B cell (primary cell): ENCODE measurements around the gene PCF11. TPM values are rescaled to one million over a fixed set of nuclear protein-coding genes. Genes with fewer than 3 reads are reported as not detected.
A peak's percentile ranks its signal among the peaks of the same experiment; 100 is the strongest.

Experiments used
- ATAC-seq: fragments of 200-7000 bp; cut with Tn5 transposase; one replicate; pipeline ENCODE4 v1.10.0; 2021; ENCODE audit warnings: low read depth, mild to moderate bottlenecking, moderate number of reproducible peaks, moderate library complexity
- CTCF ChIA-PET: fragments of 350-600 bp; sonication (Branson Sonifier 250); formaldehyde crosslinking; loops from one replicate; lab custom pipeline; 2021; ENCODE audit warnings: antibody characterized with exemption, inconsistent platforms; lab: Charles Lee
- POLR2A ChIA-PET: fragments of 350-600 bp; sonication (Branson Sonifier 250); formaldehyde crosslinking; loops from one replicate; lab custom pipeline; 2021; ENCODE audit warnings: antibody characterized with exemption; lab: Charles Lee
- DNase-seq: peaks from one replicate; pipeline ENCODE4 v3.0.0; 2013
- H2AFZ ChIP-seq: 2 replicates; pipeline ENCODE4 v1.6.1; 2012; ENCODE audit warnings: mild to moderate bottlenecking, low read depth, low read length; ENCODE audit not compliant: insufficient read depth, poor library complexity, severe bottlenecking
- H3K27ac ChIP-seq, 2 donors: 1 replicate in 1 of 2; 2 replicates in 1 of 2; pipeline ENCODE4 v1.5.1; 2012 to 2013; ENCODE audit warnings: low read length in 2 of 2, mild to moderate bottlenecking in 2 of 2, moderate library complexity in 1 of 2
- H3K27me3 ChIP-seq, 4 experiments: fragments of 200-600 bp in 1 of 4; sonication (generic) in 1 of 4; replicated peaks in 1 of 4; 1 replicate in 2 of 4; 2 replicates in 2 of 4; pipeline versions ENCODE4 v1.6.1 to v1.7.0; 2013 to 2016; ENCODE audit warnings: low read length in 3 of 4, mild to moderate bottlenecking in 2 of 4, mixed read lengths in 1 of 4, moderate library complexity in 1 of 4; ENCODE audit not compliant: insufficient read depth in 4 of 4, control insufficient read depth in 3 of 4; ENCODE audit errors: control extremely low read depth in 1 of 4
- H3K36me3 ChIP-seq, 2 experiments: replicated peaks in 1 of 2; 1 replicate in 1 of 2; 2 replicates in 1 of 2; pipeline versions ENCODE4 v1.6.1 to v1.7.1; 2013; ENCODE audit warnings: low read length in 1 of 2; ENCODE audit not compliant: insufficient read depth in 2 of 2, control insufficient read depth in 1 of 2; ENCODE audit errors: control extremely low read depth in 1 of 2, extremely low read depth in 1 of 2
- H3K4me1 ChIP-seq, 2 donors: fragments of 200-600 bp in 1 of 2; sonication (generic) in 1 of 2; 1 replicate in 1 of 2; 2 replicates in 1 of 2; pipeline versions ENCODE4 v1.5.1 to v1.6.1; 2013 to 2017; ENCODE audit warnings: low read length in 2 of 2; ENCODE audit not compliant: control insufficient read depth in 2 of 2, insufficient read depth in 2 of 2
- H3K4me2 ChIP-seq: replicated peaks from 2 replicates; pipeline ENCODE3; 2012; ENCODE audit warnings: mild to moderate bottlenecking, low read depth, low read length; ENCODE audit not compliant: poor library complexity, severe bottlenecking
- H3K4me3 ChIP-seq, 5 experiments: fragments of 200-600 bp in 1 of 5; sonication (generic) in 1 of 5; 1 replicate in 3 of 5; 2 replicates in 2 of 5; pipeline versions ENCODE4 v1.5.1 to v1.7.0; 2011 to 2016; ENCODE audit warnings: low read length in 4 of 5, mild to moderate bottlenecking in 4 of 5, low read depth in 2 of 5, control low read depth in 1 of 5, moderate library complexity in 1 of 5; ENCODE audit not compliant: insufficient read depth in 1 of 5; ENCODE audit errors: control extremely low read depth in 1 of 5, extremely low read depth in 1 of 5
- H3K79me2 ChIP-seq: fragments of 200-600 bp; sonication (generic); one replicate; pipeline ENCODE4 v1.6.0; 2016; ENCODE audit warnings: low read length; ENCODE audit not compliant: control insufficient read depth, insufficient read depth
- H3K9ac ChIP-seq: fragments of 200-600 bp; sonication (generic); 2 replicates; pipeline ENCODE4 v1.6.1; 2017; ENCODE audit warnings: mild to moderate bottlenecking, low read length, moderate library complexity
- H3K9me3 ChIP-seq, 3 donors: one replicate each; pipeline versions ENCODE4 v1.6.1 to v1.7.1; 2013; ENCODE audit warnings: low read length in 2 of 3; ENCODE audit not compliant: control insufficient read depth in 2 of 3, insufficient read depth in 1 of 3; ENCODE audit errors: control extremely low read depth in 1 of 3
- H4K20me1 ChIP-seq: 2 replicates; pipeline ENCODE4 v1.6.0; 2012; ENCODE audit warnings: mild to moderate bottlenecking, low read length; ENCODE audit not compliant: insufficient read depth, control insufficient read depth, poor library complexity, severe bottlenecking
- H3K27ac Mint-ChIP-seq: one replicate; pipeline ENCODE4 v1.8.0; 2021; ENCODE audit warnings: mixed read lengths
- H3K27me3 Mint-ChIP-seq: one replicate; pipeline ENCODE4 v1.8.0; 2021; ENCODE audit warnings: mixed read lengths
- H3K4me1 Mint-ChIP-seq: one replicate; pipeline ENCODE4 v1.8.0; 2021; ENCODE audit warnings: mixed read lengths
- H3K4me3 Mint-ChIP-seq: one replicate; pipeline ENCODE4 v1.8.0; 2021; ENCODE audit warnings: mixed read lengths
- H3K9me3 Mint-ChIP-seq: one replicate; pipeline ENCODE4 v1.8.0; 2022; ENCODE audit warnings: mixed read lengths; ENCODE audit not compliant: insufficient read depth
- CTCF ChIP-seq: fragments of 200-600 bp; IDR thresholded peaks from one replicate; pipeline ENCODE4 v1.8.0; 2022; ENCODE audit warnings: antibody characterized with exemption, mild to moderate bottlenecking
- EZH2 ChIP-seq: IDR thresholded peaks from 2 replicates; pipeline ENCODE4 v1.6.1; 2012; ENCODE audit warnings: borderline replicate concordance, low read depth, mild to moderate bottlenecking, moderate library complexity, low read length; ENCODE audit not compliant: insufficient read depth, poor library complexity, severe bottlenecking
- WGBS: methylation state at CpG from one replicate; pipeline ENCODE4 v1.1.5; 2013; ENCODE audit warnings: missing lambda C conversion rate; ENCODE audit not compliant: insufficient coverage; 5-methylcytosine and 5-hydroxymethylcytosine counted together
- intact Hi-C: fragments of 100-400 bp; cut with micrococcal nuclease; formaldehyde crosslinking; loops from one replicate; pipeline ENCODE4 v1.10.0; 2022
- polyA plus RNA-seq: library from polyadenylated mRNA; depleted of rRNA; stranded (reverse); fragments of >200 nt; gene quantifications from 2 replicates; pipeline ENCODE4 v1.2.3, GENCODE V29; 2012
- total RNA-seq, 2 donors: library from RNA; stranded (reverse); fragments of 120-200 nt in 1 of 2; gene quantifications; 1 replicate in 1 of 2; 2 replicates in 1 of 2; pipeline versions ENCODE4 v1.2.3 to v1.2.4, GENCODE V29; 2013 to 2022

The PCF11 gene
- total and polyA plus RNA-seq, 2 donors (not counting 1 experiment from before 2014, with no cell fraction given) = 123 to 185 TPM

GRCh38 chr11:83157594-83158356 is 844 bp downstream of the PCF11 start:
- 2% methylated on average over 7 of the region's 18 CpGs for WGBS
- Mint-ChIP-seq H3K27ac (peak overlapping the region; percentile 100), H3K4me1 (peaks cover 47% of the 10 kb centered on the region), H3K9me3 (no peaks in the 10 kb centered on the region), H3K27me3 (no peaks in the 10 kb centered on the region), H3K4me3 (peak overlapping the region; percentile 98)
- peak overlapping the region; percentile 78 for H3K4me2 ChIP-seq
- H3K27ac ChIP-seq = peak overlapping the region; percentile 94 to 98
- peaks cover 32 to 38% of the 10 kb centered on the region in 2 donors for H3K4me1 ChIP-seq
- H2AFZ ChIP-seq = peak overlapping the region; percentile 59
- intact Hi-C loops = loop anchor here (2.0 kb wide), 2 partner anchors 15 to 41 kb away; no protein-coding TSS in a partner anchor
- ChIA-PET POLR2A (interaction anchor here (0.6 to 3.3 kb wide), 14 partner anchors 11 to 257 kb away, joined by 3 to 34 read pairs (median 6); partner anchors contain the start of genes ANKRD42, CCDC90B, DDIAS and PRCP), CTCF (interaction anchor here (1.0 to 2.4 kb wide), 5 partner anchors 86 to 256 kb away, joined by 3 to 10 read pairs (median 4); partner anchors contain the start of genes DDIAS and RAB30)
- no peaks in the 10 kb centered on the region for H3K9me3 ChIP-seq
- ATAC-seq = no peak
- H3K79me2 ChIP-seq = peaks cover 68% of the 10 kb centered on the region
- H3K27me3 ChIP-seq = no peaks in the 10 kb centered on the region
- H3K4me3 ChIP-seq = peak overlapping the region; percentile 81 to 99 (median 99)
- DNase-seq = peak; percentile 76
- peak overlapping the region; percentile 97 for H3K9ac ChIP-seq
- peak; percentile 12 for TF ChIP-seq CTCF
- no peak for TF ChIP-seq EZH2
- peaks cover 23% of the 10 kb centered on the region for H4K20me1 ChIP-seq
- peaks cover 0 to 20% of the 10 kb centered on the region in 2 experiments for H3K36me3 ChIP-seq
